22Rv1 (cell line): ENCODE data around the gene MYO5C.

ENCODE experiments used
- H3K27ac ChIP-seq: fragments of 450-650 bp; 2 replicates; pipeline ENCODE4 v1.5.1; 2017
- ZFX ChIP-seq: fragments of 450-650 bp; IDR thresholded peaks from 2 replicates; pipeline ENCODE4 v1.6.1; 2017; ENCODE audit warnings: antibody characterized with exemption, borderline replicate concordance
- TF ChIP-seq, protein P1 (sequence below): fragments of 450-650 bp; IDR thresholded peaks from 2 replicates; pipeline ENCODE4 v1.5.1; 2017; ENCODE audit warnings: mild to moderate bottlenecking

MYO5C gene

GRCh38 chr15:52290800-52291199 is 4.8 kb downstream of the MYO5C start:
- peak overlapping the region; percentile 97 for H3K27ac ChIP-seq
- no peak for TF ChIP-seq ZFX
- TF ChIP-seq, protein P1, sequence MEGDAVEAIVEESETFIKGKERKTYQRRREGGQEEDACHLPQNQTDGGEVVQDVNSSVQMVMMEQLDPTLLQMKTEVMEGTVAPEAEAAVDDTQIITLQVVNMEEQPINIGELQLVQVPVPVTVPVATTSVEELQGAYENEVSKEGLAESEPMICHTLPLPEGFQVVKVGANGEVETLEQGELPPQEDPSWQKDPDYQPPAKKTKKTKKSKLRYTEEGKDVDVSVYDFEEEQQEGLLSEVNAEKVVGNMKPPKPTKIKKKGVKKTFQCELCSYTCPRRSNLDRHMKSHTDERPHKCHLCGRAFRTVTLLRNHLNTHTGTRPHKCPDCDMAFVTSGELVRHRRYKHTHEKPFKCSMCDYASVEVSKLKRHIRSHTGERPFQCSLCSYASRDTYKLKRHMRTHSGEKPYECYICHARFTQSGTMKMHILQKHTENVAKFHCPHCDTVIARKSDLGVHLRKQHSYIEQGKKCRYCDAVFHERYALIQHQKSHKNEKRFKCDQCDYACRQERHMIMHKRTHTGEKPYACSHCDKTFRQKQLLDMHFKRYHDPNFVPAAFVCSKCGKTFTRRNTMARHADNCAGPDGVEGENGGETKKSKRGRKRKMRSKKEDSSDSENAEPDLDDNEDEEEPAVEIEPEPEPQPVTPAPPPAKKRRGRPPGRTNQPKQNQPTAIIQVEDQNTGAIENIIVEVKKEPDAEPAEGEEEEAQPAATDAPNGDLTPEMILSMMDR = no peak

- peak overlapping the region; percentile 97 for H3K27ac ChIP-seq
Observed at GRCh38 chr15:52290329-52290728, 5.3 kb downstream of the MYO5C start.

DNA sequence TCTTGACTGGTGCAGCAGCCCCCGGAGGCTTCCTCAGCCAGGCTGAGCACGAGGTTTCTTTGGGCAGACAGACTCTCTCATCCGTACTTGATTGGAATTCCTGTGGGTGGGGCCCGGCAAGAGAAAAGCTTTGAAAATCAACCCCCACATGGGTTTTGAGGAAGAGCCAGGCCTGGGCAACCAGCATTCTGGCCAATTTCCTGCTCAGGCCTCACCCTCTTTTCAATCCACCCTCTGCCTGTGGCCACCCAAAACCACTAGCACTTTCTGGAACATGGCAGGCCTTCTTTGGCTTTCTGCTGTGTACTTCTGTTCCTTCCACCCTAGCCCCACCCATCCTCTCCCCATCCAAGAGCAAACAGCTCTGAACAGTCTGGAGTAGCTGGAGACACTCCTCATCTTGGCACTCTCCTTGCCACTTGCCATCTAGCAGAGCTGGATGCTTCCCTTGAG is 5.9 kb downstream of the MYO5C start:
- no peak for TF ChIP-seq ZFX
- TF ChIP-seq, protein P1 = no peak
- H3K27ac ChIP-seq = peak overlapping the region; percentile 97

More at GRCh38 chr15:52290329-52290728, 5.3 kb downstream of the MYO5C start:
- TF ChIP-seq ZFX = no peak
- TF ChIP-seq, protein P1 = no peak

GRCh38 chr15:52288986-52289385 is 6.6 kb downstream of the MYO5C start:
- peak overlapping the region; percentile 97 for H3K27ac ChIP-seq
- no peak for TF ChIP-seq ZFX
- TF ChIP-seq, protein P1 = no peak

DNA sequence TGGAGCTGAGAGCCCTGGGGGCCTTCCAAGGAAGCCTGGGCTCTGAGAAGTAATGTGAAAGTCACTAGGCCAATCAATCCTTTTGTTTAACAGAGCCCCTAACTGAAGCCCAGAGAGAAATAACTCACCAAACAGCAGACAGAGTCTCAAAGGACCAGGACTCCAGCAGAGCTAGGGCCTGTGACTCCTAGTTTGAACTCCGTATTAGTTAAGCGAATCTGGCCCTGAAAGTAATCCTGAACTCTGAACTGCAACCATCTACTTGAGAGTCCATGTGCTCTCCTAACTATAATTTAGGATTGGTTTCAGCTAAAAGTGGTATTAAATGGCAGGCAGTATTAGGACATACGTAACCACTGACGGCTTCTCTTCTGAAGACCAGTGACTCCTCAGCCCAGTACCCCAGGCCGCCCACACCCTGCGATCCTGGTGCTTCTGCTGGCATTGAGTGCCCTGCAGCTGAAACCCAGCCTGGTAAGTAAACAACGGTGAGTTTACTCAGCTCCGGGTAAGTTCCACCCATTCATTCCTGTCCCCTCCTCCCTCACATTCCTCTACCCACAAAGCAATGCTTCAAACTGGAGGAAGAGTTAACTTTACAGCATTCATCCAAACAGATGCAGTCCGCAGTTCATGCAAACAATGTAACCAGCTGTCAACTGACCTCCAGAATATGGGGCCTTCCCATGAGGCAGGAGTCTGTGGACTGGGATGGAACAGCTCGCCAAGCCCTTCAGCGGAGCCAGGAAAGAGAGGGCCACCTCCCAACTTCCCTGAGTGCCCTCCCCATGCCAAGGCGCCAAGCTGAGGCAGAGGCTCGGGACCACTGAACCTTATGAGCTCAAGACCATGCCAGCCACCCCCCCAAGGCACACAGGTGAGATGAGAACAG is 7.3 kb downstream of the MYO5C start:
- TF ChIP-seq, protein P1 = no peak
- TF ChIP-seq ZFX = no peak
- peak overlapping the region; percentile 97 for H3K27ac ChIP-seq

- TF ChIP-seq, protein P1 = no peak
- TF ChIP-seq ZFX = no peak
- H3K27ac ChIP-seq = peak overlapping the region; percentile 97
Observed at GRCh38 chr15:52287114-52287513, 8.5 kb downstream of the MYO5C start.

DNA sequence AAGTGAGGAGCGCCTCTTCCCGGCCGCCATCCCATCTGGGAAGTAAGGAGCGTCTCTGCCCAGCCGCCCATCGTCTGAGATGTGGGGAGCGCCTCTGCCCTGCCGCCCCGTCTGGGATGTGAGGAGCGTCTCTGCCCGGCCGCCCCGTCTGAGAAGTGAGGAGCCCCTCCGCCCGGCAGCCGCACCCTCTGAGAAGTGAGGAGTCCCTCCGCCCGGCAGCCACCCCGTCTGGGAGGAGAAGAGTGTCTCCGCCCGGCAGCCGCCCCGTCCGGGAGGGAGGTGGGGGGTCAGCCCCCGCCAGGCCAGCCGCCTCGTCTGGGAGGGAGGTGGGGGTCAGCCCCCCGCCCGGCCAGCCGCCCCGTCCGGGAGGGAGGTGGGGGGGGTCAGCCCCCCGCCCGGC is 9.7 kb downstream of the MYO5C start:
- H3K27ac ChIP-seq = peak overlapping the region; percentile 97
